ENCODE results near the gene RSPRY1.

The RSPRY1 gene

DNA sequence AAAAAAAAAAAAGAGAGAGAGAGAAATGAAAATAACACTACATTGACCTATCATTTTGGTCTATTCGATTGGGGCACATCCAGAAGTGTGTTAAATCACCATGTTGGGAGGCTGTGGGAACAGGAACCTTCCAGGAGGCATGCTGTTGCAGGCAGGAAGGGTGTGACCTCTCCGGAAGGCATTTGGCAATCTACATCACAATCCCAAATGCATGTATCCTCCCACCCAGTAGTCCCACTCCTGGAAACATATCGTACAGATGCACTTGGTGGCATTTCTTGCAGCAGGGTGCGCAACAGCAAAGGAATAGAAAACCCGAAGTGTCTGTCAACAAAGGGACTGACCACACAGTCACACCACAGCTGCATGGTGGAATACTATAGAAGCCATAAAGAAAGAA, 90.5 kb downstream of the RSPRY1 start:
- no peak overlapping the region for H3K4me3 Mint-ChIP-seq
- H3K4me1 Mint-ChIP-seq = no peaks in the 10 kb centered on the region
- H3K36me3 Mint-ChIP-seq (ENCODE audit: low read depth) = no peaks in the 10 kb centered on the region
- no peak for TF ChIP-seq CTCF (IDR thresholded peaks at IDR 0.05; ENCODE audit: unreplicated experiment in 3 of 3)
- H3K27me3 Mint-ChIP-seq (ENCODE audit: low read depth) = peaks cover 26% of the 10 kb centered on the region
- H3K27ac Mint-ChIP-seq = no peak overlapping the region
- H3K9me3 Mint-ChIP-seq = no peaks in the 10 kb centered on the region

GRCh38 chr16:57277586-57277985, 91.5 kb downstream of the RSPRY1 start:
- Mint-ChIP-seq H3K4me3 (no peak overlapping the region), H3K27ac (no peak overlapping the region), H3K9me3 (no peaks in the 10 kb centered on the region), H3K27me3 (ENCODE audit: low read depth) (peaks cover 36% of the 10 kb centered on the region), H3K4me1 (no peaks in the 10 kb centered on the region), H3K36me3 (ENCODE audit: low read depth) (no peaks in the 10 kb centered on the region)
- TF ChIP-seq CTCF (IDR thresholded peaks at IDR 0.05; ENCODE audit: unreplicated experiment in 3 of 3) = no peak

GRCh38 chr16:57278494-57278893, 92.4 kb downstream of the RSPRY1 start:
- no peaks in the 10 kb centered on the region for H3K4me1 Mint-ChIP-seq
- no peaks in the 10 kb centered on the region for H3K9me3 Mint-ChIP-seq
- H3K27me3 Mint-ChIP-seq (ENCODE audit: low read depth) = peaks cover 45% of the 10 kb centered on the region
- H3K27ac Mint-ChIP-seq = no peak overlapping the region
- no peaks in the 10 kb centered on the region for H3K36me3 Mint-ChIP-seq (ENCODE audit: low read depth)
- no peak overlapping the region for H3K4me3 Mint-ChIP-seq
- no peak for TF ChIP-seq CTCF (IDR thresholded peaks at IDR 0.05; ENCODE audit: unreplicated experiment in 3 of 3)

GRCh38 chr16:57279780-57280638, 93.9 kb downstream of the RSPRY1 start:
- Mint-ChIP-seq H3K27me3 (ENCODE audit: low read depth) (peaks cover 55% of the 10 kb centered on the region), H3K9me3 (no peaks in the 10 kb centered on the region), H3K36me3 (ENCODE audit: low read depth) (no peaks in the 10 kb centered on the region), H3K4me1 (no peaks in the 10 kb centered on the region), H3K27ac (no peak overlapping the region), H3K4me3 (no peak overlapping the region)
- no peak for TF ChIP-seq CTCF (IDR thresholded peaks at IDR 0.05; ENCODE audit: unreplicated experiment in 3 of 3)

- peaks cover 67% of the 10 kb centered on the region for H3K27me3 Mint-ChIP-seq (ENCODE audit: low read depth)
- no peaks in the 10 kb centered on the region for H3K36me3 Mint-ChIP-seq (ENCODE audit: low read depth)
- no peak overlapping the region for H3K27ac Mint-ChIP-seq
- H3K4me3 Mint-ChIP-seq = no peak overlapping the region
- TF ChIP-seq CTCF (IDR thresholded peaks at IDR 0.05; ENCODE audit: unreplicated experiment in 3 of 3) = no peak
- H3K4me1 Mint-ChIP-seq = no peaks in the 10 kb centered on the region
- no peaks in the 10 kb centered on the region for H3K9me3 Mint-ChIP-seq
Measured at GRCh38 chr16:57281791-57282190, 95.7 kb downstream of the RSPRY1 start.
